H1 (cell line): ENCODE data around the gene ITPR1. TPM values are rescaled to one million over a fixed set of nuclear protein-coding genes. Genes with fewer than 3 reads are reported as not detected.

ENCODE experiments used
- CTCF ChIA-PET: fragments of 300-600 bp; sonication (Branson Sonifier 250); formaldehyde crosslinking; loops from one replicate; lab custom pipeline; 2021; ENCODE audit not compliant: partially characterized antibody; lab: Charles Lee
- POLR2A ChIA-PET: fragments of 300-600 bp; sonication (Branson Sonifier 250); formaldehyde crosslinking; loops from one replicate; lab custom pipeline; 2021; ENCODE audit warnings: inconsistent platforms; ENCODE audit not compliant: partially characterized antibody; lab: Charles Lee
- DNase-seq, 2 experiments: peaks; one replicate each; pipeline versions ENCODE4 v3.0.0 to v3.0.0-alpha.2; 2010 to 2022; ENCODE audit warnings: low spot score in 2 of 2, low read depth in 1 of 2, mixed read lengths in 1 of 2
- FAIRE-seq: peaks from 2 replicates; lab custom pipeline; 2011; peaks lifted over from hg19 to GRCh38; lab: Jason Lieb, UNC
- H2AFZ ChIP-seq: 2 replicates; pipeline ENCODE4 v1.8.1; 2012; ENCODE audit warnings: low read length, inconsistent platforms
- H2AK5ac ChIP-seq: 2 replicates; pipeline ENCODE4 v1.6.1; 2013; ENCODE audit warnings: low read depth, low read length
- H2BK120ac ChIP-seq: replicated peaks from 2 replicates; pipeline ENCODE3; 2013; ENCODE audit warnings: low read depth, low read length, inconsistent platforms
- H2BK12ac ChIP-seq: 2 replicates; pipeline ENCODE4 v1.6.1; 2013; ENCODE audit warnings: low read depth, low read length
- H2BK15ac ChIP-seq: 2 replicates; pipeline ENCODE4 v1.6.1; 2013; ENCODE audit warnings: low read length
- H2BK20ac ChIP-seq: 2 replicates; pipeline ENCODE4 v1.6.1; 2013; ENCODE audit warnings: low read length
- H2BK5ac ChIP-seq: 2 replicates; pipeline ENCODE4 v1.6.1; 2013; ENCODE audit warnings: low read depth, low read length
- H3K14ac ChIP-seq: 2 replicates; pipeline ENCODE4 v1.6.1; 2013; ENCODE audit warnings: inconsistent platforms; ENCODE audit not compliant: insufficient read length
- H3K18ac ChIP-seq: 2 replicates; pipeline ENCODE4 v1.6.1; 2013; ENCODE audit warnings: low read length; ENCODE audit errors: extremely low read depth
- H3K23ac ChIP-seq: 2 replicates; pipeline ENCODE4 v1.6.1; 2013; ENCODE audit warnings: inconsistent platforms; ENCODE audit not compliant: insufficient read length
- H3K23me2 ChIP-seq: 2 replicates; pipeline ENCODE4 v1.6.1; 2013; ENCODE audit warnings: low read depth, low read length
- H3K27ac ChIP-seq: 2 replicates; pipeline ENCODE4 v1.6.1; 2011; ENCODE audit warnings: low read depth, low read length, inconsistent platforms
- H3K27me3 ChIP-seq, 4 experiments: replicated peaks in 1 of 4; 1 replicate in 1 of 4; 2 replicates in 3 of 4; pipeline versions ENCODE4 v1.6.1 to v1.8.1; 2011 to 2013; ENCODE audit warnings: low read length in 3 of 4, mild to moderate bottlenecking in 3 of 4, inconsistent platforms in 2 of 4, mixed read lengths in 2 of 4, moderate library complexity in 1 of 4; ENCODE audit not compliant: control insufficient read depth in 3 of 4, insufficient read depth in 3 of 4; ENCODE audit errors: extremely low read depth in 1 of 4
- H3K36me3 ChIP-seq, 4 experiments: 2 replicates each; pipeline versions ENCODE4 v1.6.1 to v1.8.1; 2011 to 2013; ENCODE audit warnings: mild to moderate bottlenecking in 4 of 4, low read length in 3 of 4, moderate library complexity in 2 of 4, control low read depth in 1 of 4, inconsistent platforms in 1 of 4; ENCODE audit not compliant: insufficient read depth in 4 of 4, control insufficient read depth in 2 of 4
- H3K4ac ChIP-seq: replicated peaks from 2 replicates; pipeline ENCODE3; 2013; ENCODE audit warnings: low read length, low read depth, mixed read lengths, inconsistent platforms; ENCODE audit not compliant: insufficient read length
- H3K4me1 ChIP-seq, 4 experiments: replicated peaks in 1 of 4; 1 replicate in 1 of 4; 2 replicates in 3 of 4; pipeline versions ENCODE4 v1.6.1 to v1.8.1; 2011 to 2013; ENCODE audit warnings: low read length in 3 of 4, inconsistent platforms in 2 of 4, mixed read lengths in 1 of 4; ENCODE audit not compliant: insufficient read depth in 4 of 4, control insufficient read depth in 3 of 4
- H3K4me2 ChIP-seq, 2 experiments: 2 replicates each; pipeline versions ENCODE4 v1.6.1 to v1.8.1; 2011 to 2013; ENCODE audit warnings: low read depth in 2 of 2, low read length in 2 of 2, control low read depth in 1 of 2, inconsistent platforms in 1 of 2, mild to moderate bottlenecking in 1 of 2; ENCODE audit not compliant: insufficient read depth in 1 of 2
- H3K4me3 ChIP-seq, 4 experiments: fragments of 200-600, 300-600 bp in 1 of 4; sonication (generic), shearing (Covaris generic), sonication (Bioruptor Twin) in 1 of 4; 2 replicates each; pipeline versions ENCODE4 v1.5.1 to v1.8.1; 2011 to 2016; ENCODE audit warnings: low read length in 4 of 4, low read depth in 3 of 4, control low read depth in 2 of 4, inconsistent platforms in 2 of 4, mild to moderate bottlenecking in 2 of 4, mixed read lengths in 1 of 4, moderate library complexity in 1 of 4; ENCODE audit not compliant: insufficient read depth in 2 of 4; ENCODE audit errors: extremely low read depth in 1 of 4
- H3K56ac ChIP-seq: replicated peaks from 2 replicates; pipeline ENCODE3; 2013; ENCODE audit warnings: low read depth, mild to moderate bottlenecking, mixed read lengths, low read length, inconsistent platforms; ENCODE audit not compliant: insufficient read length
- H3K79me1 ChIP-seq: 2 replicates; pipeline ENCODE4 v1.6.1; 2013; ENCODE audit warnings: low read depth, low read length, control low read depth
- H3K79me2 ChIP-seq, 2 experiments: 2 replicates each; pipeline versions ENCODE4 v1.6.1 to v1.8.1; 2012 to 2013; ENCODE audit warnings: low read length in 2 of 2, mild to moderate bottlenecking in 2 of 2, inconsistent platforms in 1 of 2; ENCODE audit not compliant: insufficient read depth in 2 of 2, control insufficient read depth in 1 of 2
- H3K9ac ChIP-seq, 4 experiments: replicated peaks in 1 of 4; 1 replicate in 1 of 4; 2 replicates in 3 of 4; pipeline versions ENCODE4 v1.6.1 to v1.8.1; 2011 to 2013; ENCODE audit warnings: low read depth in 3 of 4, low read length in 3 of 4, control low read depth in 2 of 4, mild to moderate bottlenecking in 2 of 4, moderate library complexity in 2 of 4, inconsistent platforms in 1 of 4; ENCODE audit errors: extremely low read depth in 1 of 4
- H3K9me3 ChIP-seq, 2 experiments: 2 replicates each; pipeline versions ENCODE4 v1.6.1 to v1.8.1; 2012 to 2013; ENCODE audit warnings: mild to moderate bottlenecking in 2 of 2, moderate library complexity in 2 of 2, control low read depth in 1 of 2, inconsistent platforms in 1 of 2, low read depth in 1 of 2, low read length in 1 of 2, mixed read lengths in 1 of 2; ENCODE audit not compliant: insufficient read depth in 2 of 2
- H4K20me1 ChIP-seq, 2 experiments: replicated peaks in 1 of 2; 2 replicates each; pipeline versions ENCODE3 to v1.8.1; 2011 to 2013; ENCODE audit warnings: inconsistent platforms in 2 of 2, low read length in 2 of 2, mild to moderate bottlenecking in 1 of 2; ENCODE audit not compliant: insufficient read depth in 2 of 2, control insufficient read depth in 1 of 2
- H4K5ac ChIP-seq: 2 replicates; pipeline ENCODE4 v1.6.1; 2013; ENCODE audit warnings: low read length, low read depth, mixed read lengths, inconsistent platforms; ENCODE audit not compliant: insufficient read length
- H4K8ac ChIP-seq: 2 replicates; pipeline ENCODE4 v1.8.0; 2013; ENCODE audit warnings: mild to moderate bottlenecking, moderate library complexity, low read length, inconsistent platforms; ENCODE audit not compliant: insufficient read depth; ENCODE audit errors: extremely low read depth
- H4K91ac ChIP-seq: replicated peaks from 2 replicates; pipeline ENCODE3; 2013; ENCODE audit warnings: low read length, mixed read lengths, inconsistent platforms; ENCODE audit not compliant: insufficient read length
- EP300 ChIP-seq, 2 experiments: IDR thresholded peaks; 1 replicate in 1 of 2; 2 replicates in 1 of 2; pipeline ENCODE4 v1.6.1; 2011 to 2012; ENCODE audit warnings: low read depth in 2 of 2, low read length in 2 of 2, mild to moderate bottlenecking in 2 of 2, borderline replicate concordance in 1 of 2, inconsistent platforms in 1 of 2, moderate library complexity in 1 of 2
- WGBS, 2 experiments: shearing (Covaris generic) in 1 of 2; methylation state at CpG; one replicate each; pipeline versions ENCODE4 v1.1.6 to v1.1.7; 2013 to 2015; ENCODE audit warnings: low lambda C conversion rate in 2 of 2, mixed read lengths in 2 of 2, inconsistent platforms in 1 of 2, low coverage in 1 of 2, missing lambda C conversion rate in 1 of 2; ENCODE audit not compliant: insufficient replicate concordance in 2 of 2, insufficient coverage in 1 of 2, insufficient read length in 1 of 2; ENCODE audit errors: extremely low coverage in 1 of 2, missing lambda C conversion rate in 1 of 2; 5-methylcytosine and 5-hydroxymethylcytosine counted together
- polyA plus RNA-seq, 7 experiments: library from polyadenylated mRNA; depleted of rRNA in 3 of 7; stranded (reverse) in 5 of 7; unstranded in 2 of 7; fragments of >200 nt in 5 of 7; fragments of 200-250 nt in 2 of 7; gene quantifications; 1 replicate in 5 of 7; 2 replicates in 1 of 7; 4 replicates in 1 of 7; pipeline versions ENCODE4 v1.2.1 to v1.2.3, GENCODE V29; 2011 to 2013; ENCODE audit warnings: missing spikeins in 2 of 7, mixed read lengths in 2 of 7
- total RNA-seq: library from RNA; stranded (reverse); fragmentation: NEBNext Ultra II Directional; extraction: Animal tissue kit (Norgen Biotek cat#: 25700); gene quantifications from 2 replicates; pipeline ENCODE4 v1.2.1, GENCODE V29; 2021

ITPR1 gene
- total and polyA plus RNA-seq, 2 of the 8 experiments (the other 6 are each of a cell fraction or from before 2014, with no cell fraction given) = 2.5 to 16.3 TPM

DNA sequence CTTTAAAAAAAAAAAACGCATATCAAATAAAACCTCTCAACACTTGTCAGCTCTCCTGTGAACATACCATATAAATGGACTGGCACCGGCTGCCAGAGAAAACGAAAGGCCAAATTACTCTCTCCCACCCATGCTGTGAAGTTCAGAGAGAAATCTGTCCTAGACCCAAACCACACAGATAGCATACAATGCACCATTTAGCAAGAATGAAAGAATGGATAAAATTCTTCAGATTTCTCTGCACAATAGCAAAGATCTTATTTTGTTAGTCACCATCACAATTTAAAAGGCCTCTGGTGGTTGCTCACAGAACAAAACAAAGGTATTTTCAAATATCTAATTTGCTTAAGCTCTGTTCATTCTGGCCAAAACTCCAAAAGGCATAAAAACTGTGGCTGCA, 392.2 kb downstream of the ITPR1 start:
- TF ChIP-seq EP300 (IDR thresholded peaks at IDR 0.05; ENCODE audit: borderline replicate concordance in 1 of 2, low read depth in 2 of 2, low read length in 2 of 2) = no peak
- H3K4ac ChIP-seq = no peak overlapping the region
- no peak overlapping the region for H3K4me3 ChIP-seq
- H3K4me1 ChIP-seq = no peaks in the 10 kb centered on the region
- no peak overlapping the region for H2BK20ac ChIP-seq
- H2BK120ac ChIP-seq = no peak overlapping the region
- H2BK15ac ChIP-seq = no peak overlapping the region
- H4K20me1 ChIP-seq = no peaks in the 10 kb centered on the region
- H3K9ac ChIP-seq = no peak overlapping the region
- no peak for FAIRE-seq
- no peak overlapping the region for H4K5ac ChIP-seq
- H3K23me2 ChIP-seq = no peaks in the 10 kb centered on the region
- CTCF ChIA-PET = interaction anchor here (0.9 kb wide), 1 partner anchor 91 kb away, joined by 3 read pairs; no protein-coding TSS in a partner anchor
- H2AK5ac ChIP-seq = no peak overlapping the region
- no peaks in the 10 kb centered on the region for H3K79me2 ChIP-seq
- no peak overlapping the region for H3K4me2 ChIP-seq
- H3K27ac ChIP-seq = no peak overlapping the region
- no peak overlapping the region for H4K8ac ChIP-seq
- H2BK12ac ChIP-seq = no peak overlapping the region
- H3K36me3 ChIP-seq = no peaks in the 10 kb centered on the region
- no peak overlapping the region for H3K18ac ChIP-seq
- H3K56ac ChIP-seq = no peak overlapping the region
- H3K9me3 ChIP-seq = no peaks in the 10 kb centered on the region
- no peak for DNase-seq
- H3K79me1 ChIP-seq = no peaks in the 10 kb centered on the region
- no peak overlapping the region for H2BK5ac ChIP-seq
- no peaks in the 10 kb centered on the region for H3K27me3 ChIP-seq
- no peak overlapping the region for H3K14ac ChIP-seq
- no peak overlapping the region for H4K91ac ChIP-seq
- no peak overlapping the region for H2AFZ ChIP-seq
- POLR2A ChIA-PET = interaction anchor here (0.7 kb wide), 1 partner anchor 10 kb away, joined by 3 read pairs; no protein-coding TSS in a partner anchor
- H3K23ac ChIP-seq = no peak overlapping the region
- 81% methylated on average over 3 of the region's 3 CpGs; no CpG with 5 or more reads in 1 of the 2 experiments for WGBS, 2 experiments
